Jurkat, Clone E6-1 (cell line): ENCODE results near the gene CELF4.

ENCODE experiments used
- DNase-seq: peaks from one replicate; pipeline ENCODE4 v3.0.0-alpha.2; 2011; ENCODE audit warnings: low read depth, low spot score
- H3K4me3 ChIP-seq: 2 replicates; pipeline ENCODE4 v1.5.1; 2011; ENCODE audit warnings: mild to moderate bottlenecking, low read length, control low read depth, moderate library complexity

Gene CELF4

GRCh38 chr18:37534627-37535026, 31.0 kb downstream of the CELF4 start:
- DNase-seq, result no peak
- H3K4me3 ChIP-seq, result no peak overlapping the region

GRCh38 chr18:37533647-37534584, 31.7 kb downstream of the CELF4 start:
- no peak for DNase-seq
- no peak overlapping the region for H3K4me3 ChIP-seq

GRCh38 chr18:37532917-37533316, 32.7 kb downstream of the CELF4 start:
- no peak overlapping the region for H3K4me3 ChIP-seq
- no peak for DNase-seq

- H3K4me3 ChIP-seq, result no peak overlapping the region
- no peak for DNase-seq
Observed at GRCh38 chr18:37529863-37530262, 35.7 kb downstream of the CELF4 start.

- no peak overlapping the region for H3K4me3 ChIP-seq
- no peak for DNase-seq
Observed at GRCh38 chr18:37529296-37529695, 36.3 kb downstream of the CELF4 start.

- no peak overlapping the region for H3K4me3 ChIP-seq
- no peak for DNase-seq
Observed at GRCh38 chr18:37527395-37527794, 38.2 kb downstream of the CELF4 start.

GRCh38 chr18:37525262-37525585, 40.4 kb downstream of the CELF4 start:
- no peak for DNase-seq
- no peak overlapping the region for H3K4me3 ChIP-seq

- H3K4me3 ChIP-seq, result no peak overlapping the region
Observed at GRCh38 chr18:37524498-37525261, 40.9 kb downstream of the CELF4 start.

GRCh38 chr18:37524139-37524497, 41.5 kb downstream of the CELF4 start:
- DNase-seq, result no peak
- H3K4me3 ChIP-seq, result no peak overlapping the region

More at GRCh38 chr18:37524498-37525261, 40.9 kb downstream of the CELF4 start:
- DNase-seq, result no peak

- DNase-seq, result no peak
- H3K4me3 ChIP-seq, result no peak overlapping the region
Observed at GRCh38 chr18:37521510-37522465, 43.8 kb downstream of the CELF4 start.

GRCh38 chr18:37520508-37520907, 45.1 kb downstream of the CELF4 start:
- H3K4me3 ChIP-seq, result no peak overlapping the region
- DNase-seq, result no peak

GRCh38 chr18:37519510-37520135, 46.0 kb downstream of the CELF4 start:
- no peak for DNase-seq
- no peak overlapping the region for H3K4me3 ChIP-seq

- no peak for DNase-seq
- H3K4me3 ChIP-seq, result no peak overlapping the region
Observed at GRCh38 chr18:37516361-37516853, 49.2 kb downstream of the CELF4 start.

- no peak overlapping the region for H3K4me3 ChIP-seq
Observed at GRCh38 chr18:37514953-37515352, 50.6 kb downstream of the CELF4 start.

GRCh38 chr18:37512400-37512799, 53.2 kb downstream of the CELF4 start:
- no peak for DNase-seq
- H3K4me3 ChIP-seq, result no peak overlapping the region

More at GRCh38 chr18:37514953-37515352, 50.6 kb downstream of the CELF4 start:
- DNase-seq, result no peak

- DNase-seq, result no peak
- H3K4me3 ChIP-seq, result no peak overlapping the region
Observed at GRCh38 chr18:37511721-37512298, 53.8 kb downstream of the CELF4 start.

GRCh38 chr18:37509600-37509999, 56.0 kb downstream of the CELF4 start:
- no peak overlapping the region for H3K4me3 ChIP-seq
- no peak for DNase-seq

- no peak overlapping the region for H3K4me3 ChIP-seq
- no peak for DNase-seq
Observed at GRCh38 chr18:37508207-37508606, 57.4 kb downstream of the CELF4 start.
